Fibroblast of lung (primary cell): Measurements from ENCODE around the gene SPRYD4.

ENCODE experiments used
- CTCF ChIP-seq, 2 donors: IDR thresholded peaks in 1 of 2; conservative IDR thresholded peaks in 1 of 2; 1 replicate in 1 of 2; 2 replicates in 1 of 2; pipeline ENCODE4 v1.5.1; 2011 to 2012; ENCODE audit warnings: low read length in 2 of 2, control low read depth in 1 of 2, inconsistent platforms in 1 of 2, low read depth in 1 of 2, mild to moderate bottlenecking in 1 of 2
- EZH2 ChIP-seq: IDR thresholded peaks from 2 replicates; pipeline ENCODE4 v1.5.1; 2012; ENCODE audit warnings: low read length, control low read depth, mild to moderate bottlenecking; ENCODE audit errors: missing control alignments

DNA sequence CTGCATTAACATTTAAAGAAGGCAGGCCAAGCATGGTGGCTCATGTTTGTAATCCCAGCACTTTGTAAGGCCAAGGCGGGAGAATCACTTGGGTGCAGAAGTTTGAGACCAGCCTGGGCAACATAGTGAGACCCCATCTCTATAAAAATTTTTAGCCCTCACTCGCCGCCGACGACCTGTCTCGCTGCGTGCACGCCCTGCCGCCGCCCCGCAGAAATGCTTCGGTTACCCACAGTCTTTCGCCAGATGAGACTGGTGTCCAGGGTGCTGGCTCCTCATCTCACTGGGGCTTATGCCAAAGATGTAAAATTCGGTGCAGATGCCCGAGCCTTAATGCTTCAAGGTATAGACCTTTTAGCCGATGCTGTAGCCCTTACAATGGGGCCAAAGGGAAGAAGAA, 42.4 kb downstream of the SPRYD4 start:
- TF ChIP-seq CTCF (conservative IDR thresholded peaks at IDR 0.05 in 1 of 2, IDR thresholded peaks at IDR 0.05 in 1 of 2; ENCODE audit: low read depth in 1 of 2, low read length in 2 of 2) (no peak), EZH2 (no peak)
